SK-N-SH (cell line): ENCODE results near the gene MRPL52.

ENCODE experiments used
- MAX ChIP-seq: IDR thresholded peaks from 2 replicates; pipeline ENCODE4 v1.4.0; 2012; ENCODE audit warnings: low read depth
- POLR2AphosphoS5 ChIP-seq: IDR thresholded peaks from 2 replicates; pipeline ENCODE4 v1.6.1; 2012; ENCODE audit warnings: low read depth, low read length
- RFX5 ChIP-seq: IDR thresholded peaks from 2 replicates; pipeline ENCODE4 v1.6.1; 2012; ENCODE audit warnings: mild to moderate bottlenecking, improper control_type of control experiment, low read length
- TAF1 ChIP-seq: IDR thresholded peaks from 2 replicates; pipeline ENCODE4 v1.6.1; 2012; ENCODE audit warnings: low read depth, mild to moderate bottlenecking, low read length, moderate library complexity, borderline replicate concordance

GRCh38 chr14:22850944-22851764 lies 21.5 kb downstream of the MRPL52 start:
- TF ChIP-seq TAF1 (no peak), POLR2AphosphoS5 (no peak; the same call in 1 of the 2 replicates), RFX5 (no peak), MAX (no peak)
